ENCODE measurements around the gene SRGAP3. TPM values are rescaled to one million over a fixed set of nuclear protein-coding genes. Genes with fewer than 3 reads are reported as not detected.

SRGAP3 gene
- total RNA-seq, 1 experiment from 2014 or later = 0.69 TPM

DNA sequence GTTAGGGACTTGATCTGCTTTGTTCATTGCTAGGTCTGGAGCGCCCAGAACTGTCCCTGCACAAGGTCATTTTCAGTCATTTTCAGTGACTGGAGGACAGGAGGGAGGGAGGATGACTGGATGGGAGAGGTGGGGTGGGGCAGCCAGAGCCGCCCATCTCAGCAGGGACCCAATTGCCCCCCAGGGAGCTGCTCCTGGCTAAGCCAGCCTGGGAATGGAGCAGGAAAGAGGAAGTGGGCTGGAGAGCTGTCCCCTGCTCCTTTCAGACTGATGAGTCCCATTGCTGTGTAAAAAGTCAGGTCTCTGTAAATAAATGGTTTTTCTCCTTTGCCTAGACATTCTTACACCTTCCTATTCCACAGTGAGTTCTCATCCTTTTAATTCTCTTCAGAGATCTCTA lies 187.8 kb downstream of the SRGAP3 start:
- BruUV-seq (replicated peaks) = no TSS peak
- Histone ChIP-seq H3K4me3 (ENCODE audit: low read depth, low read length, poor library complexity, severe bottlenecking) (no peak overlapping the region), H3K9me3 (ENCODE audit: low read depth, low read length, poor library complexity, severe bottlenecking) (no peaks in the 10 kb centered on the region), H3K27ac (ENCODE audit: low read depth, low read length, poor library complexity, severe bottlenecking) (no peak overlapping the region), H3K36me3 (ENCODE audit: insufficient read depth, low read length, poor library complexity, severe bottlenecking) (no peaks in the 10 kb centered on the region), H3K4me1 (ENCODE audit: insufficient read depth, low read length, poor library complexity, severe bottlenecking) (no peaks in the 10 kb centered on the region), H3K27me3 (replicated peaks; ENCODE audit: insufficient read depth, low read depth, low read length, poor library complexity) (no peaks in the 10 kb centered on the region)
- intact Hi-C loops (cut with micrococcal nuclease; ENCODE audit: unreplicated experiment) = no loop called here
- ChIA-PET POLR2A (ENCODE audit: low non-redundant PET) (no interaction called here), CTCF (no interaction called here)
- no peak for DNase-seq (ENCODE audit: low spot score)
- no peak for TF ChIP-seq CTCF (conservative IDR thresholded peaks at IDR 0.05; ENCODE audit: low read depth, low read length)
- no peak for TF ChIP-seq EZH2 (IDR thresholded peaks at IDR 0.05; ENCODE audit: borderline replicate concordance, low read depth, low read length, poor library complexity, severe bottlenecking)

- BruUV-seq (replicated peaks) = no TSS peak
- CTCF ChIA-PET = interaction anchor here (0.7 kb wide), 1 partner anchor 195 kb away, joined by 3 read pairs; no protein-coding TSS in a partner anchor
Measured at GRCh38 chr3:9059489-9060400, 189.7 kb downstream of the SRGAP3 start.

DNA sequence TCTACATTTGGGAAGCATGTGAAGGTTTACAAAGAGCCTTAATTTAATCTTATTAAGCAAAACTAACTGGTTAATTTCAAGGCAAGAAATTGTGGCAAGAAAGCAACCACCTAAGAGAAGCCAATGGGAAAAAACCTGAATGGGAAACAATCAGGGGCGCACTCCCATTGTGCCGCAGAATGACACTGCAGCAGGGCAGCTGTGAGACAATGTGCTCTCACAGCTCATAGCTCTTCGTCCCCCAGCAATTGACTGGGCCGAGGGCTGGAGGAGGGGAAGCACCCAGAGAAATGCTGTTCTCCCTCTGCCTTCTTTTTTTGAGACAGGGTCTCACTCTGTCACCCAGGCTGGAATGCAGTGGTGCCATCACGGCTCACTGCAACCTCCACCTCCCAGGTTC lies 192.9 kb downstream of the SRGAP3 start:
- CTCF ChIA-PET = no interaction called here

More at GRCh38 chr3:9059489-9060400, 189.7 kb downstream of the SRGAP3 start:
- intact Hi-C loops (cut with micrococcal nuclease; ENCODE audit: unreplicated experiment) = no loop called here
- no peaks in the 10 kb centered on the region for H3K9me3 ChIP-seq (ENCODE audit: low read depth, low read length, poor library complexity, severe bottlenecking)
- H3K4me3 ChIP-seq (ENCODE audit: low read depth, low read length, poor library complexity, severe bottlenecking) = no peak overlapping the region
- DNase-seq (ENCODE audit: low spot score) = no peak
- H3K27me3 ChIP-seq (replicated peaks; ENCODE audit: insufficient read depth, low read depth, low read length, poor library complexity) = no peaks in the 10 kb centered on the region
- H3K36me3 ChIP-seq (ENCODE audit: insufficient read depth, low read length, poor library complexity, severe bottlenecking) = no peaks in the 10 kb centered on the region
- no peak overlapping the region for H3K27ac ChIP-seq (ENCODE audit: low read depth, low read length, poor library complexity, severe bottlenecking)
- TF ChIP-seq CTCF (conservative IDR thresholded peaks at IDR 0.05; ENCODE audit: low read depth, low read length) (no peak), EZH2 (IDR thresholded peaks at IDR 0.05; ENCODE audit: borderline replicate concordance, low read depth, low read length, poor library complexity, severe bottlenecking) (no peak)
- no peaks in the 10 kb centered on the region for H3K4me1 ChIP-seq (ENCODE audit: insufficient read depth, low read length, poor library complexity, severe bottlenecking)
- POLR2A ChIA-PET (ENCODE audit: low non-redundant PET) = no interaction called here

More for the DNA sequence above, 192.9 kb downstream of the SRGAP3 start:
- H3K4me1 ChIP-seq (ENCODE audit: insufficient read depth, low read length, poor library complexity, severe bottlenecking) = no peaks in the 10 kb centered on the region
- no peaks in the 10 kb centered on the region for H3K9me3 ChIP-seq (ENCODE audit: low read depth, low read length, poor library complexity, severe bottlenecking)
- POLR2A ChIA-PET (ENCODE audit: low non-redundant PET) = no interaction called here
- intact Hi-C loops (cut with micrococcal nuclease; ENCODE audit: unreplicated experiment) = no loop called here
- no TSS peak for BruUV-seq (replicated peaks)
- H3K4me3 ChIP-seq (ENCODE audit: low read depth, low read length, poor library complexity, severe bottlenecking) = no peak overlapping the region
- no peaks in the 10 kb centered on the region for H3K27me3 ChIP-seq (replicated peaks; ENCODE audit: insufficient read depth, low read depth, low read length, poor library complexity)
- no peaks in the 10 kb centered on the region for H3K36me3 ChIP-seq (ENCODE audit: insufficient read depth, low read length, poor library complexity, severe bottlenecking)
- DNase-seq (ENCODE audit: low spot score) = no peak
- H3K27ac ChIP-seq (ENCODE audit: low read depth, low read length, poor library complexity, severe bottlenecking) = no peak overlapping the region
- TF ChIP-seq CTCF (conservative IDR thresholded peaks at IDR 0.05; ENCODE audit: low read depth, low read length) = no peak
- TF ChIP-seq EZH2 (IDR thresholded peaks at IDR 0.05; ENCODE audit: borderline replicate concordance, low read depth, low read length, poor library complexity, severe bottlenecking) = no peak

Measured in A673 (cell line).